ENCODE measurements around the gene TNF. TPM values are rescaled to one million over a fixed set of nuclear protein-coding genes. Genes with fewer than 3 reads are reported as not detected.

Gene TNF
- total RNA-seq, 1 experiment from 2014 or later, result not detected

Other genes starting within 250 kb of the TNF start
- 3,537 and 4,578 TPM in 2 replicates for gene HLA-B, start 218.4 kb upstream of the TNF start, total RNA-seq (2014; rRNA removed; shearing (Covaris generic))
- gene MICA, start 172.0 kb upstream of the TNF start, total RNA-seq (2014; rRNA removed; shearing (Covaris generic)), result 36.1 and 41.7 TPM in 2 replicates
- gene MICB, start 77.4 kb upstream of the TNF start, total RNA-seq (2014; rRNA removed; shearing (Covaris generic)), result 32.7 and 60.0 TPM in 2 replicates
- not detected in 2 replicates for gene MCCD1, start 46.6 kb upstream of the TNF start, total RNA-seq (2014; rRNA removed; shearing (Covaris generic))
- gene DDX39B, start 33.6 kb upstream of the TNF start, total RNA-seq (2014; rRNA removed; shearing (Covaris generic)), result 399 and 467 TPM in 2 replicates
- gene ATP6V1G2, start 29.0 kb upstream of the TNF start, total RNA-seq (2014; rRNA removed; shearing (Covaris generic)), result 0.13 TPM in 1 of 2 replicates, not detected in the other
- gene NFKBIL1, start 28.0 kb upstream of the TNF start, total RNA-seq (2014; rRNA removed; shearing (Covaris generic)), result 21.0 and 22.3 TPM in 2 replicates
- gene LTA, start 3.3 kb upstream of the TNF start, total RNA-seq (2014; rRNA removed; shearing (Covaris generic)), result not detected in 2 replicates
- not detected in 2 replicates for gene LTB, start 6.9 kb downstream of the TNF start, total RNA-seq (2014; rRNA removed; shearing (Covaris generic))
- not detected in 2 replicates for gene LST1, start 10.7 kb downstream of the TNF start, total RNA-seq (2014; rRNA removed; shearing (Covaris generic))
- not detected in 2 replicates for gene NCR3, start 17.4 kb downstream of the TNF start, total RNA-seq (2014; rRNA removed; shearing (Covaris generic))
- not detected in 2 replicates for gene AIF1, start 39.7 kb downstream of the TNF start, total RNA-seq (2014; rRNA removed; shearing (Covaris generic))
- gene PRRC2A, start 45.1 kb downstream of the TNF start, total RNA-seq (2014; rRNA removed; shearing (Covaris generic)), result 36.1 and 68.6 TPM in 2 replicates
- gene BAG6, start 77.1 kb downstream of the TNF start, total RNA-seq (2014; rRNA removed; shearing (Covaris generic)), result 187 and 208 TPM in 2 replicates
- 0.75 and 1.1 TPM in 2 replicates for gene APOM, start 80.3 kb downstream of the TNF start, total RNA-seq (2014; rRNA removed; shearing (Covaris generic))
- gene C6orf47, start 85.2 kb downstream of the TNF start, total RNA-seq (2014; rRNA removed; shearing (Covaris generic)), result 21.1 and 23.7 TPM in 2 replicates
- gene GPANK1, start 89.4 kb downstream of the TNF start, total RNA-seq (2014; rRNA removed; shearing (Covaris generic)), result 8.0 and 13.5 TPM in 2 replicates
- 270 and 293 TPM in 2 replicates for gene CSNK2B, start 90.5 kb downstream of the TNF start, total RNA-seq (2014; rRNA removed; shearing (Covaris generic))
- 0.19 and 1.6 TPM in 2 replicates for gene LY6G5B, start 94.4 kb downstream of the TNF start, total RNA-seq (2014; rRNA removed; shearing (Covaris generic))
- gene LY6G5C, start 105.5 kb downstream of the TNF start, total RNA-seq (2014; rRNA removed; shearing (Covaris generic)), result 1.6 TPM in 1 of 2 replicates, not detected in the other
- gene ABHD16A, start 127.8 kb downstream of the TNF start, total RNA-seq (2014; rRNA removed; shearing (Covaris generic)), result 37.6 and 47.5 TPM in 2 replicates
- gene LY6G6F, start 131.3 kb downstream of the TNF start, total RNA-seq (2014; rRNA removed; shearing (Covaris generic)), result not detected in 2 replicates
- not detected in 2 replicates for gene LY6G6D, start 139.8 kb downstream of the TNF start, total RNA-seq (2014; rRNA removed; shearing (Covaris generic))
- not detected in 2 replicates for gene LY6G6C, start 146.2 kb downstream of the TNF start, total RNA-seq (2014; rRNA removed; shearing (Covaris generic))
- gene MPIG6B, start 147.8 kb downstream of the TNF start, total RNA-seq (2014; rRNA removed; shearing (Covaris generic)), result not detected in 2 replicates
- 80.0 and 128 TPM in 2 replicates for gene DDAH2, start 153.7 kb downstream of the TNF start, total RNA-seq (2014; rRNA removed; shearing (Covaris generic))
- 1,071 and 1,205 TPM in 2 replicates for gene CLIC1, start 161.0 kb downstream of the TNF start, total RNA-seq (2014; rRNA removed; shearing (Covaris generic))
- gene MSH5, start 164.4 kb downstream of the TNF start, total RNA-seq (2014; rRNA removed; shearing (Covaris generic)), result 3.9 and 16.7 TPM in 2 replicates
- 1.4 TPM in 1 of 2 replicates, not detected in the other for gene SAPCD1, start 187.1 kb downstream of the TNF start, total RNA-seq (2014; rRNA removed; shearing (Covaris generic))
- gene VWA7, start 201.8 kb downstream of the TNF start, total RNA-seq (2014; rRNA removed; shearing (Covaris generic)), result not detected in 2 replicates
- gene VARS1, start 220.2 kb downstream of the TNF start, total RNA-seq (2014; rRNA removed; shearing (Covaris generic)), result 23.1 and 39.5 TPM in 2 replicates
- 72.6 and 89.4 TPM in 2 replicates for gene LSM2, start 231.4 kb downstream of the TNF start, total RNA-seq (2014; rRNA removed; shearing (Covaris generic))
- gene HSPA1L, start 239.7 kb downstream of the TNF start, total RNA-seq (2014; rRNA removed; shearing (Covaris generic)), result 0.78 and 0.87 TPM in 2 replicates
- gene HSPA1A, start 240.0 kb downstream of the TNF start, total RNA-seq (2014; rRNA removed; shearing (Covaris generic)), result 211 and 214 TPM in 2 replicates